Gastroesophageal sphincter (tissue), 4 donors: ENCODE data around the gene RANBP1. TPM values are rescaled to one million over a fixed set of nuclear protein-coding genes. Genes with fewer than 3 reads are reported as not detected.

Source experiments
- ATAC-seq: fragments of 150-250 bp; one replicate; pipeline ENCODE4 v1.9.1; 2016; ENCODE audit warnings: mild to moderate bottlenecking, moderate library complexity
- H3K27ac ChIP-seq, 4 donors: fragments of 200-600 bp; sonication (generic) in 3 of 4; 1 replicate in 3 of 4; 2 replicates in 1 of 4; pipeline ENCODE4 v1.5.1; 2016 to 2019
- H3K27me3 ChIP-seq: fragments of 200-600 bp; sonication (generic); one replicate; pipeline ENCODE4 v1.5.1; 2019
- H3K36me3 ChIP-seq, 2 donors: fragments of 200-600 bp; sonication (generic); one replicate each; pipeline ENCODE4 v1.5.1; 2019; ENCODE audit warnings: control low read depth in 1 of 2
- H3K4me1 ChIP-seq, 3 donors: fragments of 200-600 bp; sonication (generic); 1 replicate in 2 of 3; 2 replicates in 1 of 3; pipeline ENCODE4 v1.5.1; 2016 to 2019; ENCODE audit warnings: control low read depth in 2 of 3
- H3K4me3 ChIP-seq, 2 donors: fragments of 200-600 bp; sonication (generic); one replicate each; pipeline ENCODE4 v1.5.1; 2019; ENCODE audit warnings: mild to moderate bottlenecking in 1 of 2, moderate library complexity in 1 of 2
- H3K9me3 ChIP-seq, 3 donors: fragments of 200-600 bp; sonication (generic); one replicate each; pipeline ENCODE4 v1.5.1; 2017 to 2019; ENCODE audit warnings: control low read depth in 2 of 3
- CTCF ChIP-seq, 4 experiments: fragments of 200-600 bp in 2 of 4; fragments of 450-650 bp in 2 of 4; sonication (generic) in 1 of 4; IDR thresholded peaks; one replicate each; pipeline ENCODE4 v1.5.1; 2017 to 2019; ENCODE audit warnings: antibody characterized with exemption in 4 of 4, mild to moderate bottlenecking in 2 of 4, moderate library complexity in 2 of 4
- EP300 ChIP-seq: sonication (generic); formaldehyde crosslinking; IDR thresholded peaks from one replicate; pipeline ENCODE4 v1.6.1; 2017; ENCODE audit warnings: antibody characterized with exemption, mild to moderate bottlenecking
- POLR2A ChIP-seq, 2 donors: fragments of 450-650 bp; IDR thresholded peaks; one replicate each; pipeline ENCODE4 v1.6.1; 2017; ENCODE audit warnings: antibody characterized with exemption in 2 of 2, mild to moderate bottlenecking in 2 of 2, moderate library complexity in 1 of 2
- POLR2AphosphoS5 ChIP-seq: sonication (generic); formaldehyde crosslinking; IDR thresholded peaks from one replicate; pipeline ENCODE4 v1.6.1; 2017; ENCODE audit warnings: antibody characterized with exemption
- WGBS, 2 donors: methylation state at CpG; one replicate each; pipeline ENCODE4 v1.1.5; 2018; ENCODE audit warnings: low coverage in 1 of 2; 5-methylcytosine and 5-hydroxymethylcytosine counted together
- total RNA-seq, 4 donors: library from RNA; depleted of rRNA; stranded (reverse); fragments of >200 nt; gene quantifications; one replicate each; pipeline ENCODE4 v1.1.0, GENCODE V29; 2016

Gene RANBP1
- total RNA-seq, 4 donors from 2014 or later, result 115 to 162 (median 158) TPM

GRCh38 chr22:20138868-20139267 is 23.0 kb downstream of the RANBP1 start:
- Histone ChIP-seq H3K36me3 (peaks cover 0 to 50% of the 10 kb centered on the region in 2 donors), H3K27me3 (no peaks in the 10 kb centered on the region), H3K4me1 (peaks cover 0 to 50% (median 39%) of the 10 kb centered on the region in 3 donors), H3K4me3 (no peak overlapping the region), H3K27ac (no peak overlapping the region), H3K9me3 (no peaks in the 10 kb centered on the region)
- WGBS, 2 donors, result 92% methylated on average over 6 of the region's 16 CpGs; no CpG with 5 or more reads in 1 of the 2 donors
- TF ChIP-seq POLR2A (IDR thresholded peaks at IDR 0.05), result no peak
- no peak for TF ChIP-seq EP300
- TF ChIP-seq CTCF (IDR thresholded peaks at IDR 0.05), result no peak
- TF ChIP-seq POLR2AphosphoS5, result no peak
- ATAC-seq, result no peak

- H3K27ac ChIP-seq, result no peak overlapping the region
- no peaks in the 10 kb centered on the region for H3K9me3 ChIP-seq
- TF ChIP-seq EP300 (no peak), POLR2AphosphoS5 (no peak), CTCF (IDR thresholded peaks at IDR 0.05) (no peak)
- H3K4me3 ChIP-seq, result no peak overlapping the region
- WGBS, 2 donors, result 92 to 96% methylated on average over 9 to 13 of the region's 36 CpGs
- H3K4me1 ChIP-seq, result peaks cover 0 to 44% (median 32%) of the 10 kb centered on the region in 3 donors
- peaks cover 0 to 56% of the 10 kb centered on the region in 2 donors for H3K36me3 ChIP-seq
- ATAC-seq, result no peak
- no peaks in the 10 kb centered on the region for H3K27me3 ChIP-seq
These were observed 23.6 kb downstream of the RANBP1 start for GRCh38 chr22:20139391-20140106.

GRCh38 chr22:20140107-20140445 is 24.2 kb downstream of the RANBP1 start:
- Histone ChIP-seq H3K36me3 (peaks cover 0 to 60% of the 10 kb centered on the region in 2 donors), H3K4me3 (no peak overlapping the region), H3K9me3 (no peaks in the 10 kb centered on the region), H3K27me3 (no peaks in the 10 kb centered on the region), H3K27ac (no peak overlapping the region), H3K4me1 (peaks cover 0 to 38% (median 31%) of the 10 kb centered on the region in 3 donors)
- ATAC-seq, result no peak
- TF ChIP-seq EP300 (no peak), POLR2AphosphoS5 (no peak), CTCF (IDR thresholded peaks at IDR 0.05) (no peak), POLR2A (IDR thresholded peaks at IDR 0.05) (no peak)
- no CpG with 5 or more reads among the region's 11 CpGs for WGBS, 2 donors

- Histone ChIP-seq H3K4me1 (peaks cover 0 to 34% (median 26%) of the 10 kb centered on the region in 3 donors), H3K36me3 (peaks cover 0 to 65% of the 10 kb centered on the region in 2 donors), H3K27me3 (no peaks in the 10 kb centered on the region), H3K4me3 (no peak overlapping the region), H3K27ac (no peak overlapping the region), H3K9me3 (no peaks in the 10 kb centered on the region)
- no CpG with 5 or more reads among the region's 17 CpGs for WGBS, 2 donors
- TF ChIP-seq POLR2A (IDR thresholded peaks at IDR 0.05) (no peak), POLR2AphosphoS5 (no peak), CTCF (IDR thresholded peaks at IDR 0.05) (no peak)
- ATAC-seq, result no peak
These were observed 24.6 kb downstream of the RANBP1 start for GRCh38 chr22:20140521-20140964.
